Effector memory CD4-positive, alpha-beta T cell (primary cell): Measurements from ENCODE around the gene PLCB4.

ENCODE experiments used
- DNase-seq, 3 donors: peaks; one replicate each; pipeline ENCODE4 v3.0.0-alpha.2; 2020
- H3K27ac ChIP-seq: 2 replicates; pipeline ENCODE4 v1.7.0; 2013; ENCODE audit warnings: mild to moderate bottlenecking, low read length, moderate library complexity; ENCODE audit not compliant: insufficient read depth, poor library complexity, severe bottlenecking
- H3K27me3 ChIP-seq: replicated peaks from 2 replicates; pipeline ENCODE4 v1.7.0; 2013; ENCODE audit warnings: mild to moderate bottlenecking, low read length; ENCODE audit not compliant: insufficient read depth, control insufficient read depth, poor library complexity, severe bottlenecking
- H3K36me3 ChIP-seq: 2 replicates; pipeline ENCODE4 v1.7.0; 2013; ENCODE audit warnings: mild to moderate bottlenecking, low read length, moderate library complexity; ENCODE audit not compliant: control insufficient read depth, insufficient read depth
- H3K4me1 ChIP-seq: 2 replicates; pipeline ENCODE4 v1.7.0; 2013; ENCODE audit warnings: low read length, mild to moderate bottlenecking; ENCODE audit not compliant: control insufficient read depth, insufficient read depth, poor library complexity, severe bottlenecking
- H3K4me3 ChIP-seq: 2 replicates; pipeline ENCODE4 v1.7.0; 2013; ENCODE audit warnings: low read length, low read depth, mild to moderate bottlenecking; ENCODE audit not compliant: insufficient read depth, poor library complexity, severe bottlenecking
- H3K9me3 ChIP-seq: 2 replicates; pipeline ENCODE4 v1.7.0; 2013; ENCODE audit warnings: mild to moderate bottlenecking, low read length, moderate library complexity; ENCODE audit not compliant: control insufficient read depth

The PLCB4 gene

GRCh38 chr20:9203081-9203447 is 134.2 kb downstream of the PLCB4 start:
- Histone ChIP-seq H3K4me1 (no peaks in the 10 kb centered on the region), H3K9me3 (no peaks in the 10 kb centered on the region), H3K27me3 (no peaks in the 10 kb centered on the region), H3K36me3 (no peaks in the 10 kb centered on the region), H3K4me3 (no peak overlapping the region), H3K27ac (no peak overlapping the region)
- DNase-seq = no peak

GRCh38 chr20:9204979-9205378 is 136.1 kb downstream of the PLCB4 start:
- no peaks in the 10 kb centered on the region for H3K4me1 ChIP-seq
- DNase-seq = no peak
- no peaks in the 10 kb centered on the region for H3K27me3 ChIP-seq
- H3K4me3 ChIP-seq = no peak overlapping the region
- no peaks in the 10 kb centered on the region for H3K9me3 ChIP-seq
- no peaks in the 10 kb centered on the region for H3K36me3 ChIP-seq
- no peak overlapping the region for H3K27ac ChIP-seq

GRCh38 chr20:9206486-9206885 is 137.6 kb downstream of the PLCB4 start:
- DNase-seq = no peak
- no peaks in the 10 kb centered on the region for H3K27me3 ChIP-seq
- H3K4me1 ChIP-seq = no peaks in the 10 kb centered on the region
- no peak overlapping the region for H3K27ac ChIP-seq
- H3K4me3 ChIP-seq = no peak overlapping the region
- no peaks in the 10 kb centered on the region for H3K9me3 ChIP-seq
- H3K36me3 ChIP-seq = no peaks in the 10 kb centered on the region

GRCh38 chr20:9207253-9207652 is 138.4 kb downstream of the PLCB4 start:
- no peaks in the 10 kb centered on the region for H3K36me3 ChIP-seq
- no peak overlapping the region for H3K27ac ChIP-seq
- H3K27me3 ChIP-seq = no peaks in the 10 kb centered on the region
- H3K4me3 ChIP-seq = no peak overlapping the region
- no peak for DNase-seq
- H3K4me1 ChIP-seq = no peaks in the 10 kb centered on the region
- H3K9me3 ChIP-seq = no peaks in the 10 kb centered on the region

- no peak for DNase-seq
- no peaks in the 10 kb centered on the region for H3K36me3 ChIP-seq
- no peaks in the 10 kb centered on the region for H3K27me3 ChIP-seq
- no peak overlapping the region for H3K27ac ChIP-seq
- H3K4me1 ChIP-seq = no peaks in the 10 kb centered on the region
- H3K4me3 ChIP-seq = no peak overlapping the region
- no peaks in the 10 kb centered on the region for H3K9me3 ChIP-seq
Measured at GRCh38 chr20:9210356-9210755, 141.5 kb downstream of the PLCB4 start.

GRCh38 chr20:9211016-9211760 is 142.3 kb downstream of the PLCB4 start:
- H3K4me1 ChIP-seq = no peaks in the 10 kb centered on the region
- no peak for DNase-seq
- no peak overlapping the region for H3K4me3 ChIP-seq
- H3K27me3 ChIP-seq = no peaks in the 10 kb centered on the region
- H3K9me3 ChIP-seq = no peaks in the 10 kb centered on the region
- no peak overlapping the region for H3K27ac ChIP-seq
- H3K36me3 ChIP-seq = no peaks in the 10 kb centered on the region

- Histone ChIP-seq H3K4me1 (no peaks in the 10 kb centered on the region), H3K36me3 (no peaks in the 10 kb centered on the region), H3K4me3 (no peak overlapping the region), H3K9me3 (no peaks in the 10 kb centered on the region), H3K27me3 (no peaks in the 10 kb centered on the region), H3K27ac (no peak overlapping the region)
- DNase-seq = no peak
Measured at GRCh38 chr20:9212735-9213134, 143.8 kb downstream of the PLCB4 start.

GRCh38 chr20:9214685-9215084 is 145.8 kb downstream of the PLCB4 start:
- Histone ChIP-seq H3K4me3 (no peak overlapping the region), H3K27ac (no peak overlapping the region), H3K4me1 (no peaks in the 10 kb centered on the region), H3K36me3 (no peaks in the 10 kb centered on the region), H3K27me3 (no peaks in the 10 kb centered on the region), H3K9me3 (no peaks in the 10 kb centered on the region)
- no peak for DNase-seq

GRCh38 chr20:9215539-9215938 is 146.7 kb downstream of the PLCB4 start:
- H3K4me1 ChIP-seq = no peaks in the 10 kb centered on the region
- H3K9me3 ChIP-seq = no peaks in the 10 kb centered on the region
- H3K4me3 ChIP-seq = no peak overlapping the region
- H3K27ac ChIP-seq = no peak overlapping the region
- no peaks in the 10 kb centered on the region for H3K36me3 ChIP-seq
- no peak for DNase-seq
- H3K27me3 ChIP-seq = no peaks in the 10 kb centered on the region

- Histone ChIP-seq H3K27ac (no peak overlapping the region), H3K36me3 (no peaks in the 10 kb centered on the region), H3K4me3 (no peak overlapping the region), H3K4me1 (no peaks in the 10 kb centered on the region), H3K9me3 (no peaks in the 10 kb centered on the region), H3K27me3 (no peaks in the 10 kb centered on the region)
- no peak for DNase-seq
Measured at GRCh38 chr20:9218531-9218961, 149.7 kb downstream of the PLCB4 start.
